Lower lobe of right lung (tissue), 2 donors: ENCODE measurements around the gene TENM4. TPM values are rescaled to one million over a fixed set of nuclear protein-coding genes. Genes with fewer than 3 reads are reported as not detected.

Source experiments
- ATAC-seq, 2 donors: fragments of 200-7000 bp; cut with Tn5 transposase; one replicate each; pipeline ENCODE4 v1.9.1; 2020 to 2022; ENCODE audit warnings: mild to moderate bottlenecking in 2 of 2, moderate library complexity in 2 of 2
- DNase-seq: peaks from one replicate; pipeline ENCODE4 v3.0.0-alpha.2; 2020
- H3K27ac ChIP-seq: fragments of 200-600 bp; one replicate; pipeline ENCODE4 v1.8.0; 2022
- H3K27me3 ChIP-seq: fragments of 200-600 bp; one replicate; pipeline ENCODE4 v1.8.0; 2022; ENCODE audit warnings: low read depth
- H3K36me3 ChIP-seq: fragments of 200-600 bp; one replicate; pipeline ENCODE4 v1.8.0; 2022; ENCODE audit warnings: mild to moderate bottlenecking
- H3K4me1 ChIP-seq: fragments of 200-600 bp; one replicate; pipeline ENCODE4 v1.8.0; 2022
- H3K4me3 ChIP-seq: fragments of 200-600 bp; one replicate; pipeline ENCODE4 v1.8.0; 2022; ENCODE audit warnings: mild to moderate bottlenecking
- H3K9me3 ChIP-seq: fragments of 200-600 bp; one replicate; pipeline ENCODE4 v1.8.0; 2022
- CTCF ChIP-seq: fragments of 200-600 bp; IDR thresholded peaks from one replicate; pipeline ENCODE4 v1.8.0; 2022; ENCODE audit warnings: antibody characterized with exemption, mild to moderate bottlenecking
- intact Hi-C: fragments of 100-400 bp; cut with DNase I; formaldehyde crosslinking; loops from one replicate; pipeline ENCODE4 v1.11.0; 2022
- total RNA-seq: library from RNA; stranded (reverse); fragmentation: NEBNext Ultra II Directional; extraction: Animal tissue kit (Norgen Biotek cat#: 25700); gene quantifications from one replicate; pipeline ENCODE4 v1.2.1, GENCODE V29; 2021
- donor health status: DM: no; HTN: yes; CAD: no; lungs with severe emphysema.

The TENM4 gene
- total RNA-seq, 1 donor from 2014 or later = 1.1 TPM

- Histone ChIP-seq H3K27me3 (no peaks in the 10 kb centered on the region), H3K9me3 (no peaks in the 10 kb centered on the region), H3K27ac (no peak overlapping the region), H3K4me3 (no peak overlapping the region), H3K36me3 (no peaks in the 10 kb centered on the region), H3K4me1 (no peaks in the 10 kb centered on the region)
- intact Hi-C loops = no loop called here
- DNase-seq (no peak), ATAC-seq (no peak)
- no peak for TF ChIP-seq CTCF
These were observed 44.0 kb upstream of the TENM4 start for GRCh38 chr11:79484872-79485271.

DNA sequence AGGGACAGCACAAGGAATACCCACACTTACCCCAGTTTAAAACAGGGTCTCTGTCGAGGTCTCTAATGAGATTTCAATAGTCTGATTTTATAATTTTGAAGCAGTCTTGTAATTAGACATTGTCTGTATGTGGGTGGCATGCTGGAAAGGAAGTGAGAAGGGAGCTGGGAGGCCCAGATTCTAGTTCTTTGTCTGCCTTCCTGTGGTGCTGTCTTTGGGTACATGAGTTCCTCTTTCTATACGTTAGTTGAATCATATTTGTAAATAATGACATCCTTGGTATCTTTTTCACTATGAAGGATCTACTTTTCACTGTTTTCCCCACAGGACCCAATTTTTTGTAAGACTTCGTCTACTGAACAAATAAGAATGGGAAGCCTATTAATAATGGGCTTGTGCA lies 42.0 kb upstream of the TENM4 start:
- no peaks in the 10 kb centered on the region for H3K4me1 ChIP-seq

DNA sequence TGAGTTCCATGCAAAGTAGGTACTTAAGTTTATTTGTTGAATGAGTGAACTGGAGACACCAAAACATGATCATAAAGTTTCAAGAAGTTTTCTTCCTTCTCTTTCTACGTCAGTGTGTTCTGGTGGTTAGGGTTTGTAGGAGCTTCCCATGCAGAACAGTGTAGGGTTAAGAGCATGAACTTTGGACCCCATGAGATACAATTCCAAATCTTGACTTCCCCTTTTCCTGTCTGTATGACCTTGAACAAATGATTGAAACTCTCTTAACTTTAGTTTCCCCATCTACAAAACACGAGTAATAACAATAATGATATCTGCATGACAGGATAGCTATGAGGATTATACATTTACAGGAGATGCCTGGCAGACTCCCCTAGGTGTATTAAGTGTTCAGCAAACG lies 41.0 kb upstream of the TENM4 start:
- intact Hi-C loops = no loop called here
- no peak for TF ChIP-seq CTCF
- no peak overlapping the region for H3K27ac ChIP-seq
- no peaks in the 10 kb centered on the region for H3K36me3 ChIP-seq
- ATAC-seq (peak; percentile 30 to 53), DNase-seq (no peak)
- no peak overlapping the region for H3K4me3 ChIP-seq
- H3K27me3 ChIP-seq = no peaks in the 10 kb centered on the region
- H3K9me3 ChIP-seq = no peaks in the 10 kb centered on the region
- H3K4me1 ChIP-seq = no peaks in the 10 kb centered on the region

More for the DNA sequence above, 42.0 kb upstream of the TENM4 start:
- TF ChIP-seq CTCF = no peak
- Histone ChIP-seq H3K9me3 (no peaks in the 10 kb centered on the region), H3K27ac (no peak overlapping the region), H3K36me3 (no peaks in the 10 kb centered on the region), H3K27me3 (no peaks in the 10 kb centered on the region), H3K4me3 (no peak overlapping the region)
- ATAC-seq = peak in 1 of 2 donors; percentile 45
- DNase-seq = no peak
- intact Hi-C loops = no loop called here

GRCh38 chr11:79480864-79481263 lies 40.0 kb upstream of the TENM4 start:
- no peak for TF ChIP-seq CTCF
- Histone ChIP-seq H3K27ac (no peak overlapping the region), H3K27me3 (no peaks in the 10 kb centered on the region), H3K36me3 (no peaks in the 10 kb centered on the region), H3K9me3 (no peaks in the 10 kb centered on the region), H3K4me1 (no peaks in the 10 kb centered on the region), H3K4me3 (no peak overlapping the region)
- intact Hi-C loops = no loop called here
- no peak for DNase-seq
- ATAC-seq = no peak

DNA sequence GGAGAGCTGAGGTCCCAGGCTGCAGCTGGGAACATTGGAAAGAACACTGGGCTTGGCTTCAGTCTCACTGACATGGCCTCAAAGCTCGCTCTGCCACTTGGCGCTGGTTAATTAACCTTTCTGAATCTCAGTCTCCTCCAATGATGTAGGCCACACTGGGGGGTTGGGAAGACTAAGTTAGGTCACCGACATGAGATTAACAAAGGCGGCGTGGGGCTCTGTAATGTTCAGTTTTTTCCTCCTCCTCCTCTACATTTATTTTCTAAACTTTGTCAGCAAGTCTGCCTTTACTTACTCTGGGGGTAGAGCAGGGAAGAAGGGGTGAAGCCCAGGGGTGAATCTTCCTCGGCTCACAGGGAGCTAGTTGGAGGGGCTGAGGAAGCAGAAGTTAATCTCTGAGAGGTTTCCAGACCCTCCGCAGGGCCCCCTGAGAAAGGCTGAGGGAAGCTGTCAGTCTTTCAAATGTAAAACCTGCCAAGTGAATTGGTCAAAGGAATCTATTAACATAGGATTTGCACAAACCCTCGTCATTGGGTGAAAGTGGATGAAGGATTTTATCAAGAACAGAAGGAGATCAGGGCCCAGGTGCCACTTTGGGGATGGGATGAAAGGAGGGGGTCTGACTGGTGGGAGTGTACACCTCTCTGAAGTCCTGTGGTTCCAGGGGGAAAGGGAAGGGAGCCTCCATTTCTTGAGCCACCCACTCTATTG lies 32.1 kb upstream of the TENM4 start:
- DNase-seq = no peak
- no peaks in the 10 kb centered on the region for H3K4me1 ChIP-seq
- H3K27ac ChIP-seq = no peak overlapping the region
- H3K27me3 ChIP-seq = no peaks in the 10 kb centered on the region
- H3K36me3 ChIP-seq = no peaks in the 10 kb centered on the region
- no peak for ATAC-seq
- no peaks in the 10 kb centered on the region for H3K9me3 ChIP-seq
- no peak overlapping the region for H3K4me3 ChIP-seq
- intact Hi-C loops = no loop called here
- TF ChIP-seq CTCF = no peak
